HG03025 (cell line): ENCODE measurements around the gene ITPKC.
"Not testable (repeated sequence)": the region's sequence is repeated elsewhere in the genome, so short reads cannot be mapped to it uniquely, and the experiment has no call there.

Source experiments
- ATAC-seq: cut with Tn5 transposase; IDR thresholded peaks from one replicate; pipeline ENCODE4 v1.9.1; 2021; ENCODE audit warnings: mild to moderate bottlenecking, moderate library complexity; ENCODE audit not compliant: unreplicated experiment, low FRiP score

ITPKC gene

DNA sequence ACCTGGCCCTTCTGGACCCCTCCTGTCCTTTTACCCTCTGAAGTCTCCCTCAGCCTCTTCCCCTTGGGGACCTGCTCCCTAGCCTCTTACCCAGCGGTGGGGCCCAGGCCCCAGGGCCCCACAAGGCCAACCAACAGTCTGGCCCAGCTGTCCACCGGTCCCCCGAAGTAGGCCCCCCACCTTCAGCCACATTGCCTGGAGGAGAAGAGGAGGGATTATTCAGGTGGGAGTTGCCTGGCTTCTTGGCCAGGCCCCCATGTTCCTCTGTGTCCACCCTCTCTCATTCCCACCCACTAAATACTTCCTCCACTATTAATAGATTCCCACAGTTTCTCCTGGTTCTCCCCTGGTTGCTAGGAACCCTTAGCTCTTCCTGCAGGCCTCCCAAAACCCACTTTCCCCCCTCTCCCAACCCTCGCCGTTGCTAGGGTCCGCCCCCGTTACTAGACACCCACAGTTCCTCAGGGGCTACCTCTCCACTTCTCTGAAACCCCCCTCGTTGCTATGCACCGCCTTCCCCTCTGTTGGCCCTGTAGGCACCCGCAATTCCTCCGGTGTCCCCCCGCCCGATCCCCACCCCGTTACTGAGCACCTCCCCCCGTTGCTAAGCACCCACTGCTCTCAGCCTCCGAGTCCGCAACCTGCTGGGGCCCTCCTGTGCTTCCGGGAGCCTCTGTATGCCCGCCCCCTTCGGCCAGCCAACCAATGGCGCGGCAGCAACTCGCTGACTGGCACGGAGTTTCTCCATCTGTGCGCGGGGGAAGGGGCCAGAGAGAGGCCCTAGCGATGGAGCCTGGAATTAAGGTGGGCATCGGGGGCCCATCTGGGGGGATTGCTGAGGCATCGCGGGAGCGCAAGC, 2.2 kb upstream of the ITPKC start:
- ATAC-seq = peak; percentile 40

DNA sequence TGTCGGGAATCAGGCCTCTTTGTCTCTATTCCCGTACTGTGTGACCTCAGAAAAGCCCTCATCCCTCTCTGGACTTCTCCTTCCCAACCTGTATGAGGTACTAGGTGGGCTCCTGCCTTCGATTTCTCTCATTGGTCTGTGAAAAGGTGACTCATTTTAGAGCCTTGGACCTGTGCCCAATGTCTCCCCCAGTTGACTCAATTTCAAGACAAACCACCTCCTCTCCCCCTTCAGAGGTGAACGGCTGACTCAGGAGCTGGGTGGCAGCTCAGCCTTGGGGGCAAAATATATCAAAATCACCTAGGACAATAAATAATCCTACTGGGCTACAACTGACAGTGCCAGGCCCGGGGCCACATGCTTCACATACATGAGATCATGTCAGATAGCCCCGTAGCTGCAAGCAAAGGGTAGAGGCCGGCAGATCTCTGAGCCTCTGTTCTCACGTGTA, 856 bp upstream of the ITPKC start:
- no peak for ATAC-seq

DNA sequence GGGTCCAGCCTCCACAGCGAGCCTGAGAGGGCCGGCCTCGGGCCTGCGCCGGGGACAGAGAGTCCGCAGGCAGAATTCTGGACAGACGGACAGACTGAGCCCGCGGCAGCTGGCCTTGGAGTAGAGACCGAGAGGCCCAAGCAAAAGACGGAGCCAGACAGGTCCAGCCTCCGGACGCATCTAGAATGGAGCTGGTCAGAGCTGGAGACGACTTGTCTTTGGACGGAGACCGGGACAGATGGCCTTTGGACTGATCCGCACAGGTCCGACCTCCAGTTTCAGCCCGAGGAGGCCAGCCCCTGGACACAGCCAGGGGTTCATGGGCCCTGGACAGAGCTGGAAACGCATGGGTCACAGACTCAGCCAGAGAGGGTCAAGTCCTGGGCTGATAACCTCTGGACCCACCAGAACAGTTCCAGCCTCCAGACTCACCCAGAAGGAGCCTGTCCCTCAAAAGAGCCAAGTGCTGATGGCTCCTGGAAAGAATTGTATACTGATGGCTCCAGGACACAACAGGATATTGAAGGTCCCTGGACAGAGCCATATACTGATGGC, 490 bp downstream of the ITPKC start:
- peak; percentile 11 for ATAC-seq

DNA sequence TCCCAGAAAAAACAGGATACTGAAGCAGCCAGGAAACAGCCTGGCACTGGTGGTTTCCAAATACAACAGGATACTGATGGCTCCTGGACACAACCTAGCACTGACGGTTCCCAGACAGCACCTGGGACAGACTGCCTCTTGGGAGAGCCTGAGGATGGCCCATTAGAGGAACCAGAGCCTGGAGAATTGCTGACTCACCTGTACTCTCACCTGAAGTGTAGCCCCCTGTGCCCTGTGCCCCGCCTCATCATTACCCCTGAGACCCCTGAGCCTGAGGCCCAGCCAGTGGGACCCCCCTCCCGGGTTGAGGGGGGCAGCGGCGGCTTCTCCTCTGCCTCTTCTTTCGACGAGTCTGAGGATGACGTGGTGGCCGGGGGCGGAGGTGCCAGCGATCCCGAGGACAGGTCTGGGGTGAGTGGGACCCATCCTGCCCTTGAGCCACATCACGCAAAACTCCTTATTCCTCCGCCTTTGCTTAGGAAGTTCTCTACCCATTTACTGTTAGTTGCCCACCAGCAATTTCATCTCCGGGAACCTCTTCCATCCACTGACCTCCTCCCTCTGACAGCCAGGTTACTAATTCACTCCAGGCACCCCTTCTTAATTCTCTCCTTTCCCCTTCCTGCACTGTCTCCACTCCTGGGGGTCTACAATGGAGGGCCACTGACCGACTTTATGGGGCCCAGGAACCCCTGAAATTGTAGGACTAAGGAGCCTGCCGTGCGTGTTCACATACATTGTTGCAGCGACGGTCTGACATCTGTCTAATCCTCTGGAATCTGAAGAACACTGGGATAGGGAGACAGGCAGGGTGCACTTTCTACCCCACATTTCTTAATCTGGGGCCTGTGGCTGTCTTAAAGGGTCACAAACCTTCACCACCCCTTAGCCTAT, 1.2 kb downstream of the ITPKC start:
- ATAC-seq = no peak

DNA sequence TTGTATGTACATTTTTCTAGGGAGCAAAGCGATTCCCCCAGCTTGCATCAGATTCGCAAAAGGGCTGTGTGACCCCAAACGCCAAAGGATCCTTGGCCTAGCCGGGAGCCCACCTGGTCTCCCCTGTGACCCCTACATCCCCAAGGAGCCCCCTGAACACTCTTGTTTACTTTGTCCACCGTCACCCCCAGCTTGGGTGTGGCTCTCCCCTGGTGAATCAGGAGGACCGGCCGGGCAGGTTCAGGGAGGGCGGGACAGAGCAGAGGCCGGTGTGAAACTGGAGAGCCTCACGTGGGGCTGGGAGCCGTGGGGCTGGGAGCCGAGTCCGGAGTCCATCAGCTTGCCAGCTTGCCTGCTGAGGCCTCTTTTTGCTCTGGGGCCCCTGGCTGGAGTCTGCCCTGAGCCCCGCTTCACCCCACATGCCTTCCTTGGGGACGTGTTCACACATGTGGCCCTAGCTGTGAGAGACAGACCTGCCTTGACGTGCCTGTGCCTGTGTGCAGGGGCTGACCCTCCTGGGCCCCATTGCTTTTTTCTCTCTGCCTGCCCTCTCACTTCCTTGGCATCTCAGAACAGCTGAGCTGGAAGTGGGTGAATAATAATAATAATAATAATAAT, 2.0 kb downstream of the ITPKC start:
- no peak for ATAC-seq

DNA sequence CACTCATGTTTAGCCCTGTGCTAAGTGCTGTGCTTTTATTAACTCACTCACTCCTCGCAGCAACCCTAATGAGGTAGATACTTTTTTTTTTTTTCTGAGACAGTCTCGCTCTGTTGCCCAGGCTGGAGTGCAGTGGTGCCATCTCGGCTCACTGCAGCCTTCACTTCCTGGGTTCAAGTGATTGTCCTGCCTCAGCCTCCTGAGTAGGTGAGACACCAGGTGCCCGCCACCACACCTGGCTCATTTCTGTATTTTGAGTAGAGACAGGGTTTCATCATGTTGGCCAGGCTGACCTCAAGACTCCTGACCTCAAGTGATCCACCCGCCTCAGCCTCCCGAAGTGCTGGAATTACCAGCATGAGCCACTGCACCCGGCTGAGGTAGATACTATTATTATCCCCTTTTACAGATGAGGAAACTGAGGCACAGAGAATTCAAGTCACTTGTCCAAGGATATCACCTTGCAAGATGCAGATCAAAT, 2.5 kb downstream of the ITPKC start:
- no peak for ATAC-seq

DNA sequence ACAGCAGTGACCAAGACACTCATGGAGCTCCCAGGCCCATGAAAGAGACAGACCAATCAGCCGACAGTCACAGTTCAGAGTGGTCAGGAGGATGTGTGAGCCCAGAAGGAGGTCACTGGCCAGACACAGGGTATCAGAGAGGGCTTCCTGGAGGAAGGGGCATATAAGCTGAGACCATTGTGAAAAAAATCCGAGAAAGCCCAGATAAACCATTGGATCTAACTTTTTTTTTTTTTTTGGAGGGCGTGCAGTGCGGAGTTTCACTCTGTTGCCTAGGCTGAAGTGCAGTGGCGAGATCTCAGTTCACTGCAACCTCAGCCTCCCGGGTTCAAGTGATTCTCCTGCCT, 4.2 kb downstream of the ITPKC start:
- no peak for ATAC-seq

DNA sequence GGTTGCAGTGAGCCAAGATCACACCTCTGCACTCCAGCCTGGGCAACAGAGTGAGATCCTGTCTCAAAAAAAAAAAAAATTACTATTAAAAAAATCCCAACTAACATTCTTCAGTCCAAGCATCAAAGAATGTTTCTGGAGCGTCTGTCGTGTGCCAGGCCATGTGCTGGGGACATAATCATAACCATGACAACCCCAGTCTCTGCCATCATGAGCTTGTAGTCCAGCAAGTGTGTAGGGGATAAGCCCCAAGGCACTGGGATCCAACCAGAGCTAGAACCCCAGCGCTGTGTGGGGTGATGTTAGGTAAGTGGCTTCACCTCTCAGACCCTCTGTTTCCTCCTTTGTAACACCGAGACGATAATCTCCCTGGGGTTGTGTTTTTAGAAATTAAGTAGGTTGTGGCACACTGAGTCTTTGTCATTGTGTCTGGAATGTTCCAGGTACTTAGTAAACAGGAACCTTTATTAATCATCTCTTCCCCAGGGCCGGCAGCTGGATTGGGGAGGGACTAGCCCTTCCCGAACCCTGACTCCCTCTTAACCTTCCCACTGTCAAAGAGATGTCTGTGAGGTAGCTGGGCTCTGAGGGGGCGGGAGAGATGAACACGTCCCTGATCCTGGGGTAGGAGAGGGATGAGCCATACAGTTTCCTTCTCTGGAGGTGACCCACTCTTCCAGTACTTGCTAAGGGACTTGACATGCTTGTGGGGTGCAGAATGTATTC, 5.2 kb downstream of the ITPKC start:
- ATAC-seq = no peak

DNA sequence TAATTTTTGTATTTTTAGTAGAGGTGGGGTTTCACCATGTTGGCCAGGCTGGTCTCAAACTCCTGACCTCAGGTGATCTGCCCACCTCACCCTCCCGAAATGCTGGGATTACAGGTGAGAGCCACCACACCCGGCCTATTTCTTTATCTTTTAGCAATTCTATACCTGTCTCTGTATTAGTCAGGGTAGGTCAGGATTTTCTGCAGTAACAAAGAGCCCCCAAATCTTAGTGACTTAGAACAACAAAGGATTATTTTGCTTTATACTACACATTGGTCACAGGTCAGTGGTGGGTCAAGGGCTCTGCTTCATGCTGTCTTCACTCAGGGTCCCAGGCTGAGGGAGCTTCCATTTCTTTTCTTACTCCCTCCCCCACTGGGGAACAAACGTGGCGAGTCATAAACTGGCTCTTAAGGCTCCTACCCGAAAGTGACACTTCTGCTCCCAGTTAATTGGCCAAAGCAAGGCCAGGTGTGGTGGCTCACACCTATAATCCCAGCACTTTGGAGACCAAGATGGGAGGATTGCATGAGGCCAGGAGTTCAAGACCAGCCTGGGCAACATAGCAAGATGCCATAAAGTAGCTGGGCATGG, 6.8 kb downstream of the ITPKC start:
- no peak for ATAC-seq

DNA sequence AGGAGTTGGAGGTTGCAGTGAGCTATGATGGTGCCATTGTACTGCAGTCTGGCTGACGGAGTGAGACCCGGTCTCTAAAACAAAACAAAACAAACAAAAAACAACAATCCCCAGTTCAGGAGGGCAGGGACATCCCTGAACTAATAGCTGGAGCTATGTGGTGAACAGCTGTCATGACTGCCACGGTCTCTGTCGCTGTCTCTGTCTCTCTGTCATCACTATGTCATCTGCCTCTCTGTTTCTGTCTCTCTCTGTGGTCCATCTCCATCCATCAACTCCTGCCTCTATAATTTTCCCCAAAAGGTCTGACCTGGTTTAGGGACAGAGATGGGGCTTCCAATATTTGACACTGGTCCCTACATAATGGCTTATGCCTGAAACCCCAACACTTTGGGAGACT, 7.4 kb downstream of the ITPKC start:
- ATAC-seq = no peak

DNA sequence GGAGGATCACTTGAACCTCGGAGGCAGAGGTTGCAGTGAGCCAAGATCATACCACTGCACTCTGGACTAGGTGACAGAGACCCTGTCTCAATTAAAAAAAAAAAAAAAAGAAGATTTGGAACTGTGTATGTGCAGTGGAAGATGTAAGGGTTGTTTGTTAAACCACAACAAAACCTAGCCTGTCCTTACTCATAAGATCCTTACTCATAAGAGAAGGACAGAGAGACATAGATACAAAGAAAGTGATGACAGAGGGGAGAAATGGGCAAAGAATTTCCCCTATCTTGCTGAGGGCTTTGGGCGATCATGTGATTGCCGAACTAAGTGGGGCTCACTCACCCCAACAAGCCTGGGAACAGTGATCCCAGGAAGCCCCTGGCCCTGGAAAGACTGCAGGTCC, 7.9 kb downstream of the ITPKC start:
- ATAC-seq = no peak

DNA sequence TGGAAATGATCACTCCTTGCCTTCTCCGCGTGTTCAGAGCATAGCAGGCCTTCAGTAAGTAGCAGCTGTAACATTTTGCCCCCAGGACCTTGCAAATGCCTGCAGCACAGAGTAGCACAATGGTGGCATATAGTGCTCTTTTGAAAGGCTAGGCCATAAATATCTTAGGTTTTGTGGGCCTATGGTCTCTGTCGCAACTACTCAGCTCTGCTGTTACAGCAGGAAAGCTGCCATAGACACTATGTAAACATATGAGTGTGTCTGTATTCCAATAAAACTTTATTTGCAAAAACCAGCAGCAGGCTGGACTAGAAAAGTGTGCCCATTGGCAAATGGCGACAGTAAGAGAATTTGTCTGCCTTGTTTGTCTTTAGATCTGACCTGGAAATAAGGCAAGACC, 9.4 kb downstream of the ITPKC start:
- no peak for ATAC-seq

DNA sequence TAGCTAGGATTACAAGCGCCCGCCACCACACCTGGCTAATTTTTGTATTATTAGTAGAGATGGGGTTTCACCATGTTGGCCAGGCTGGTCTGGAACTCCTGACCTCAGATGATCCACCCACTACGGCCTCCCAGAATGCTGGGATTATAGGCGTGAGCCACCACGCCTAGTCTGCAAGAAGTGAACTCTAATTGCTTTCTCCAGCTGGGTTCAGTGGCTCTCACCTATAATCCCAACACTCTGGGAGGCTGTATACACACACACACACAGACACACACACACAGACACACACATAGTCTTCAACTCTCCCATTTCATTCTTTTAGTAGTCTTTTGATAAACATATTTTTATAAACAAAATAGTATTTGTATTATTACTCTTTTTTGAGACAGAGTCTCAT, 13.2 kb downstream of the ITPKC start:
- ATAC-seq = not testable (repeated sequence)

DNA sequence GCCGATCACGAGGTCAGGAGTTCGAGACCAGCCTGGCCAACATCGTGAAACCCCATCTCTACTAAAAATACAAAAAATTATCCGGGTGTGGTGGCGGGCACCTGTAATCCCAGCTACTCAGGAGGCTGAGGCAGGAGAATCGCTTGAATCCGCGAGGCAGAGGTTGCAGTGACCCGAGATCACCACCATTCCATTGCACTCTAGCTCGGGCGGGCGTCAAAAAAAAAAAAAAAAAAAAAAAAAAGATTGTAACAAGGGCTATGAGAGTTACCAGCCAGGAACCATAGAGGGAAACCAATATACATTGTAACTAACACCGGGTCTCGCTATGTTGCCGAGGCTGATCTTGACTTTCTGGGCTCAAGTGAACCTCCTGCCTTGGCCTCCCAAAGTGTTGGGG, 15.4 kb downstream of the ITPKC start:
- ATAC-seq = not testable (repeated sequence)

DNA sequence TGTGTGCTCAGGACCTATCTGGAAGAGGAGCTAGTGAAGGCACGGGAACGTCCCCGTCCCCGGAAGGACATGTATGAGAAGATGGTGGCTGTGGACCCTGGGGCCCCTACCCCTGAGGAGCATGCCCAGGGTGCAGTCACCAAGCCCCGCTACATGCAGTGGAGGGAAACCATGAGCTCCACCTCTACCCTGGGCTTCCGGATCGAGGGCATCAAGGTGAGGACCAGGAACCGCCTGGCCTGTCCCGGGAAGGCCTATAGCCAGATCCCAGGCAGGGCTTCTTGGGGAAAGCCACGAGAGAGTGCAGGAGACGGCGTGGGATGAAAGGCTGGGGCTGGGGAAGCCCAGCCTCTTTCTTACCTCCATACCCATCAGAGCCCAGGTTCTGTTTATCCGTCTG, 16.2 kb downstream of the ITPKC start:
- ATAC-seq = no peak

DNA sequence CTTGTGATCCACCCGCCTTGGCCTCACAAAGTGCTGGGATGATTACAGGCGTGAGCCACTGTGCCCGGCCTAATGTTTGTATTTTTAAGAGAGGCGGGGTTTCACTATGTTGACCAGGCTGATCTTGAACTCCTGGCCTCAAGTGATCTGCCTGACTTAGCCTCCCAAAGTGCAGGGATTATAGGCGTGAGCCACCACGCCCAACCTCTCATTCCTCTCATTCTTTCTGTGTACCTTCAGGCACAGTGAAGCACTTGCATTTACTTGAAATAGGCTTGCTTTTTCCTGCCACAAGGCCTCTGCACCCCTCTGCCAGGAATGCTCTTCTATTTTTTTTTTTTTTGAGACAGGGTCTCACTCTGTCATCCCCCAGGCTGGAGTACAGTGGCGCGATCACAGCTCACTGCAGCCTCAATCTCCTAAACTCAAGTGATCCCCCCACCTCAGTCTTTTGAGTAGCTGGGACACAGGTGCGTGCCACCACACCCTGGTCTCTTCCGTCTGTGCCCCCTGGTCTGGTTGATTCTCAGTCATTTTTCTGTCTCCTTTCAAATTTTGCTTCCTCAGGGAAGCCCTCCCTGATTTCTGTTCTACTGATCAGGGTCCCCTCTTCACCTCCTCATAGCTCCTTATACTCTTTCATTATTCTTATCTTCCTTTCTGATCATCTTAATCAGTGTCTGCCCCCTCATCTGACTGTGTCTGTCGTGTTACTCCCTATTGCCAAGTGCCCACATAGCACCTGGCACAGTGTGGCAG, 18.3 kb downstream of the ITPKC start:
- no peak for ATAC-seq

DNA sequence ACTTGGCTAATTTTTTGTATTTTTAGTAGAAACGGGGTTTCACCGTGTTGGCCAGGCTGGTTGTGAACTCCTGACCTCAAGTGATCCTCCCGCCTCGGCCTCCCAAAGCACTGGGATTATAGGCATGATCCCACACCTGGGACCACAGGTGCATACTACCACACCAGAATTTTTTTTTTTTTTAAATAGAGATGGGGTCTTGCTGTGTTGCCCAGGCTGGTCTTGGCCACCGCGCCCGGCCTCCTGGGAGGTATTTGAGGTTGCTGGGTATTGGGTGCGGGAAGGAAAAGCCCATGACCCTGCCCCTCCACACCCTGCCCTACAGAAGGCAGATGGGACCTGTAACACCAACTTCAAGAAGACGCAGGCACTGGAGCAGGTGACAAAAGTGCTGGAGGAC, 19.7 kb downstream of the ITPKC start:
- ATAC-seq = no peak

DNA sequence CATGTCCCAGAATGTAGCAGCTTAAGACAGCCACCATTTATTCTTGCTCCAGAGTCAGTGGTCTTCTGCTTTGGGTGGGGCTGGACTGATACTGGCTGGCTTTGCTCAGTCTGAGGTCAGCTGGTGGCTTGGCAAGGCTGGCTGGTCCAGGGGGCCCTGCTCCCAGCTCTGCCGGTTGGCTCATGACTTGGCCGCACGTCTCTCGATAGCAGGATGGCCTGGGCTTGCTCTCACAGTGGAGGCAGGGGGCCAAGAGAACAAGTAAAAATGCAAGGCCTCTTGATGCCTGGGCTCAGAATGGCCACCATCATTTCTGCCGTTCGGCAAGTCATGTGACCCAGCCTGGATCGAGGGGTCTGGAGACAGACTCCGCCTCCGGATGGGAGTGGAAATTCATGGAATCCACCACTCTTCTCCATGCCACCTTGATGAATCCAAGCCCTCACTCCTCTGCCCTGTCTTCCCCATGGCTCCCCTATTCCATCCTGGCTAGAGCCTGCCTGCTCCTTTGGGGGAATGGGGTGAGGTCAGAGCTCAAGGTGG, 20.3 kb downstream of the ITPKC start:
- no peak for ATAC-seq
